T-helper 2 cell treated with Interferon-gamma antibody and Interleukin-4, amounts not matched to agents 5 μg/mL and 100 μg/mL, for 36 hours (primary cell): Measurements from ENCODE around the gene ITGA11.

Source experiments
- DNase-seq: peaks from one replicate; pipeline ENCODE4 v3.0.0; 2021; ENCODE audit warnings: low spot score
- H3K27ac Mint-ChIP-seq: one replicate; pipeline ENCODE4 v1.8.0; 2021; ENCODE audit warnings: mild to moderate bottlenecking, mixed read lengths
- H3K27me3 Mint-ChIP-seq: one replicate; pipeline ENCODE4 v1.8.0; 2021; ENCODE audit warnings: low read depth, mixed read lengths
- H3K36me3 Mint-ChIP-seq: one replicate; pipeline ENCODE4 v1.8.0; 2021; ENCODE audit warnings: low read depth, mixed read lengths
- H3K4me1 Mint-ChIP-seq: one replicate; pipeline ENCODE4 v1.8.0; 2021; ENCODE audit warnings: low read depth, mixed read lengths
- H3K4me3 Mint-ChIP-seq: one replicate; pipeline ENCODE4 v1.8.0; 2022; ENCODE audit warnings: mild to moderate bottlenecking, moderate library complexity, mixed read lengths
- H3K9me3 Mint-ChIP-seq: one replicate; pipeline ENCODE4 v1.8.0; 2021; ENCODE audit warnings: mixed read lengths

Gene ITGA11

DNA sequence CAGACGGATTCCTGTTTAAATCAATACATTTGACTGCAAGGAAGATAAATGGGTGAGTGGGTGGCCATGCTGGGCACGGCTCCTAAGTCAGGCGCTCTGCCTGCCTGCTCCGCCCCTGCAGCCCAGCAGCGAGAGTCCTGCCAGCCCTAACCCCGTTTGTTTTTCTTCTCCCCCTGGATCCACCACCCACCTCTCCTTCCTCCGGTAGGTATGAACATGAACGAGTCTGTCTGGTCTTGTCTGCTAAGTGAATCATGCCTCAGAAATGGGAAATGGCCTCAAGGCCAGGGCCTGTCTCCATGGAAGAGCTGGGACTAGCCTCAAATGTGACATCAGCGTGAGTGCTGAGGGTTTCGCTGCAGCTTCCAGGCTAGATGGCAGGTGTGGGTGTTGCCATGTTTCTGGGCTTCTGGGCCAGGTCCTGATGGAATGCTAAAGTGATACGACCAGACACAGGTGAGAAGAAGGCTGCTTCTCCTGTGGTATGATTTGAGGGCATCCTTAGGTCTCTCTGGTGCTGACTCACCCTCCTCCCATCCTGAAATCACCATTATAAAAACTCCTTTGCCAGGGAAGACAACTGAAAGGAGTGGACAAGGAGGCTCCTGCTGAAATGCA is 160.0 kb downstream of the ITGA11 start:
- H3K9me3 Mint-ChIP-seq = no peaks in the 10 kb centered on the region
- H3K27ac Mint-ChIP-seq = no peak overlapping the region
- no peaks in the 10 kb centered on the region for H3K36me3 Mint-ChIP-seq
- peaks cover 26% of the 10 kb centered on the region for H3K27me3 Mint-ChIP-seq
- H3K4me1 Mint-ChIP-seq = peaks cover 8% of the 10 kb centered on the region
- H3K4me3 Mint-ChIP-seq = no peak overlapping the region
- DNase-seq = no peak

DNA sequence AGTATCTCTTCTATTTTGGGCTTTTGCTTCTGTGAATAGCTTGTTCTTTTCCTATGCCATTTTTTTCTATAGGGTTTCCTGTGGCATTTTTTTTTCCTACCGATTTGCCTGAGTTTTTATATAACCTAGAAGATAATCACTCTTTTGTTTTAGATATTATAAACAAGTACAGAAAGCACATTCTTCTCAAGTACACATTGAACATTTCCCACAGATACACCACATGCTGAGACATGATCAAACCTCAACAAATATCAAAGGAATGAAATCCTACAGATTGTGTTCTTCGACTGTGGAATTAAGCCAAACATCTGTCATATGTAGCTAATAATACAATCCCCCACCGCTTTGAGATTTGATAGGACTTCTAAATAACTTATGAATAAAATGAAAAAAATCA is 163.6 kb downstream of the ITGA11 start:
- no peak for DNase-seq
- no peaks in the 10 kb centered on the region for H3K4me1 Mint-ChIP-seq
- H3K36me3 Mint-ChIP-seq = no peaks in the 10 kb centered on the region
- no peaks in the 10 kb centered on the region for H3K9me3 Mint-ChIP-seq
- H3K27me3 Mint-ChIP-seq = peaks cover 48% of the 10 kb centered on the region
- H3K4me3 Mint-ChIP-seq = no peak overlapping the region
- H3K27ac Mint-ChIP-seq = no peak overlapping the region

DNA sequence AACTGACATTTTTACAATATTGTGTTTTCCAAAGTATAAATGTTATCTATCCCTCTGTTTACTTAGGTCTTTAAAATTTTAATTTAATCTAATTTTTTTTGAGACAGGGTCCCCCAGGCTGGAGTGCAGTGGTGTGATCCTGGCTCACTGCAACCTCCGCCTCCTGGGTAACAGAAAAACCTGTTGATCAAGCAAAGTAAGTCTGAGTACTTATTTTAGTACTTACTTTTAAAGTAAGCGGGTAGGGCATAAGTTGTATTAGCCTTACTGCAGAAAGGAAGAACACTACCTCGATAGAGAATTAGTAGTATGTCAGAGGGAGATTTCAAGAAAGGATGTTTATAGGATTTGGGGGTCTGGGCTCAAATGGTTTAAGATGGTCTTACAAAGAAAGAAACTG is 166.3 kb downstream of the ITGA11 start:
- H3K27ac Mint-ChIP-seq = no peak overlapping the region
- DNase-seq = no peak
- H3K36me3 Mint-ChIP-seq = no peaks in the 10 kb centered on the region
- no peaks in the 10 kb centered on the region for H3K4me1 Mint-ChIP-seq
- H3K27me3 Mint-ChIP-seq = peaks cover 56% of the 10 kb centered on the region
- H3K4me3 Mint-ChIP-seq = no peak overlapping the region
- H3K9me3 Mint-ChIP-seq = no peaks in the 10 kb centered on the region

DNA sequence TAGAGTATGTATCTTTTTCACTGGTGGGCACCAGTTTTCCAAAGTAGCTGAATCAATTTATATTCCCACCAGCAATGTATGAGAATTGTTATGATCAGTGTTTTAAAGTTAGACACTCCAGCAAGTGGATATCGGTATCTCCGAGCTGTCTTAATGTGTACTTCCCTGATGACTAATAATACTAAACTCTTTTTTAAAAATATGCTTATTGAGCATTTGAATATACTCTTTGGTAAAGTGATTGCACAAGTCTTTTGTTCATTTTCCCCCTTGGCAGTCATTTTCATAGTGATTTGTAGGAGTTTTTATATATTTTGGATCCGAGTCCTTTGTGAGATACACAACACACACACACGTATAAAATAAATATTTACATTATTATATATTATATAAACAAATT is 166.9 kb downstream of the ITGA11 start:
- H3K4me1 Mint-ChIP-seq = no peaks in the 10 kb centered on the region
- H3K27me3 Mint-ChIP-seq = peaks cover 56% of the 10 kb centered on the region
- no peak overlapping the region for H3K4me3 Mint-ChIP-seq
- no peak overlapping the region for H3K27ac Mint-ChIP-seq
- no peaks in the 10 kb centered on the region for H3K9me3 Mint-ChIP-seq
- no peaks in the 10 kb centered on the region for H3K36me3 Mint-ChIP-seq
- no peak for DNase-seq

DNA sequence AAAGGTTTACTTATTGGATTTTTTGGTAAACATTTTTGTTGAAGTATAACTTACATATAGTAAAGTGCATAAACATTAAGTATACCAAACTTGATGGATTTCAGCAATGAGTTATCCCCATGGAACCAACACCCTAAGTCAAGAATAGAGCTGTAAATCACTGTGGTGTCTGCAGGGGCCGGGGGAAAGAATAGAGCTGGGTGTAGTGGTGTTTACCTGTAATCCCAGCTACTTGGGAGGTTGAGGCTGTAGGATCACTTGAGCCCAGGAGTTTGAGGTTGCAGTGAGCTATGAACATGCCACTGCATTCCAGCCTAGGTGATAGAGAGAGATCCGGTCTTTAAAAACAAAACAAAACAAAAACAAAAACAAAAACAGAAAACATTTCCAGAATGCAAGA is 167.7 kb downstream of the ITGA11 start:
- Mint-ChIP-seq H3K4me1 (peaks cover 2% of the 10 kb centered on the region), H3K9me3 (no peaks in the 10 kb centered on the region), H3K27ac (no peak overlapping the region), H3K4me3 (no peak overlapping the region), H3K36me3 (no peaks in the 10 kb centered on the region), H3K27me3 (peaks cover 52% of the 10 kb centered on the region)
- no peak for DNase-seq

DNA sequence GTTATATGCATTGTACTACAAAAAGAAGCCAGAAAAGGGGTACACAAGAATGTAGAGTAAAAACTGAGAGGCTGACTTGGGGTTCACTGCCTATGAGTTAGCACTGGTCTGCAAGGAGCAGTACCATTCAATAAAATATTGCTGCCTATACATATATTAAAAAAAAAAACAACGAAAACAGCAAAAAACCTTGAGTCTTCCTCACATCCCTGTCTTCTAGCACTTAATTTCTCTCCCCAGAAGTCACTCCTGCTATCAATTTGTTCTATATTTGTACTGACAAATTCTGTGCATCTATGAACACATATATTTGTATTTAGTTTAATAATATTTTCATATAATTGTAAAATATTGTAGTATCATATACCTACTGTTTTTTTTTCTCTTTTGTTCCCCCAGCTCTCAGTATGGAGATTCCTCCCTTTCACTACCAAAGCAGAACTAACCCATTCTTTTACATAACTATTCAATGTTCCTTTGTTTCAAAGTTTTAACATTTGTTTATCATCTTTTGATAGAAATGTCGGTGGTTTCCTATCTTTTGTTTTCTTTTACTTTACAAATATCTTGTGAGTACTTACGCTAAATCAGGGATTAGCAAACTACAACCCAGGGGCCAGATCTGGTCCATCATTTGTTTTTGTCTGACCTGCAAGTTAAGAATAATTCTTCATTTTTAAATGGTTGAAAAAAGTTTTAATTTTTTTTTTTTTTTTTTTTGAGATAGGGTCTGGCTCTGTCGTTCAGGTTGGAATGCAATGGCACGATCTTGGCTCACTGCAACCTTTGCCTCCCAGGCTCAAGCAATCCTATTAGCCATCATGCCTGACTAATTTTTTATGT is 169.2 kb downstream of the ITGA11 start:
- H3K4me3 Mint-ChIP-seq = no peak overlapping the region
- no peaks in the 10 kb centered on the region for H3K9me3 Mint-ChIP-seq

DNA sequence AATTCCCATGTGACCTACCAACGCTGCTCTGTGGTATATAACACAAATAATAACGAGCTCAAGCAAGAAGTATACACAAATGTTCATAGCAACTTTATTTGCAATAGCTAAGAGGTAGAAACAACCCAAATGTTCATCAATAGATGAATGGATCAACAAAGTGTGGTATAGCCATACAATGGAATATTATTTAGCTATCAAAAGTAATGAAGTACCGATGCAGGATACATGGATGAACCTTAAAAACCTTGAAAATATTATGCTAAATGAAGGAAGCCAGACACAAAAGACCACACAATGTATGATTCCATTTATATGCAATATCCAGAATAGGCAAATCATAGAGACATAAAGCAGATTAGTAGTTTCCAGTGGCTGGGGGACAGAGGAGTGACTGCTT is 170.0 kb downstream of the ITGA11 start:
- H3K4me3 Mint-ChIP-seq = no peak overlapping the region
- no peak for DNase-seq
- peaks cover 6% of the 10 kb centered on the region for H3K4me1 Mint-ChIP-seq
- peaks cover 33% of the 10 kb centered on the region for H3K27me3 Mint-ChIP-seq
- H3K9me3 Mint-ChIP-seq = no peaks in the 10 kb centered on the region
- no peak overlapping the region for H3K27ac Mint-ChIP-seq
- no peaks in the 10 kb centered on the region for H3K36me3 Mint-ChIP-seq

More for the DNA sequence above, 169.2 kb downstream of the ITGA11 start:
- H3K27ac Mint-ChIP-seq = no peak overlapping the region
- H3K27me3 Mint-ChIP-seq = peaks cover 41% of the 10 kb centered on the region
- no peaks in the 10 kb centered on the region for H3K36me3 Mint-ChIP-seq
- peaks cover 6% of the 10 kb centered on the region for H3K4me1 Mint-ChIP-seq
- DNase-seq = no peak

DNA sequence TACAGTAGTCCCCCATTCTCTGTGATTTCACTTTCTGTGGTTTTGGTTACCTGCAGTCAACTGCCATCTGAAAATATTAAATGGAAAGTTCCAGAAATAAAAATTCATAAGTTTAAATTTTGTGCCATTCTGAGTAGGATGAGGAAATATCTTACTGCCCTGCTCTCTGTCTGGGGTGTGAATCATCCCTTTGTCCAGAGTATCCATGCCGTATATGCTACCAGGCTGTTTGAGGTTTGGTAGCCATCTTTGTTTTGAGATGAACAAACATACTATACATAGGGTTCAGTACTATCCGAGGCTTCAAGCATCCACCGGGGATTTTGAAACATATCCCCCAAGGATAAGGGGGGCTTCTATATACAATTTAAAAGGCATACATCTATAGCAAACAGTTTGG is 170.7 kb downstream of the ITGA11 start:
- H3K4me1 Mint-ChIP-seq = peaks cover 6% of the 10 kb centered on the region
- H3K27me3 Mint-ChIP-seq = peaks cover 31% of the 10 kb centered on the region
- no peak overlapping the region for H3K27ac Mint-ChIP-seq
- no peaks in the 10 kb centered on the region for H3K9me3 Mint-ChIP-seq
- no peaks in the 10 kb centered on the region for H3K36me3 Mint-ChIP-seq
- no peak for DNase-seq
- H3K4me3 Mint-ChIP-seq = no peak overlapping the region

DNA sequence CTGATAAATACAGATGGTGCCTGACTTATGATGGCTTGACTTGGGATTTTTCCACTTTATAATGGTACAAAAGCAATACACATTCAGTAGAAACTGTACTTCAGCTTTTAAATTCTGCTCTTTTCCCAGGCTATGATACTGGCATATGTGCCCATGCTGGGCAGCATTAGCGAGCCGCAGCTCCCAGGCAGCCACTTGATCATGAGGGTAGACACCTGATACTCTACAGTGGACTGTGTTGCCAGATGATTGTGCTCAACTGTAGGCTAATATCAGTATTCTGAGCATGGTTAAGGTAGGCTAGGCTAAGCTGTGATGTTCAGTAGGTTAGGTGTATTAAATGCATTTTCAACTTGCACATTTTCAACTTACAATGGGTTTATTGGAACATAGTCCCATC is 172.1 kb downstream of the ITGA11 start:
- no peak overlapping the region for H3K4me3 Mint-ChIP-seq

DNA sequence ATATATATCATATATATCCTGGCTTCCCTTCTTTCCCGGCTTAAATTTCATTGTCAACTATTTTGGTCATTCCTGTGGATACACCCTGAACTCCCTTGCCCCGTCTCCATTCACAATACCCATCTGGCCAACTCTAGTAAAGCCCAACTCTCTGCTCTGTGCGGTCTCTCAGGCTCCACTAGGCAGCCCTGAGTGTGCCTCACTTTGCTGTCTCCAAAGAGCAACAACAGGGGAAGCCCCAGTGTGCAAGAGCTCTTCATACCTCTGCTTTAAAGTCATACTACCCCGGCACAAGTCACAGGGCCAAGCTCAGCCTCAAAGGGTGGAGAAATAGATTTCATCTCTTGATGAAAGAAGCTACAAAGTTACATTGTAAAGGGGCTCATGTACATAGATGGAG is 173.3 kb downstream of the ITGA11 start:
- peaks cover 9% of the 10 kb centered on the region for H3K4me1 Mint-ChIP-seq
- no peak for DNase-seq
- no peaks in the 10 kb centered on the region for H3K9me3 Mint-ChIP-seq

More for the DNA sequence above, 172.1 kb downstream of the ITGA11 start:
- Mint-ChIP-seq H3K4me1 (peaks cover 6% of the 10 kb centered on the region), H3K36me3 (no peaks in the 10 kb centered on the region), H3K27me3 (peaks cover 26% of the 10 kb centered on the region), H3K9me3 (no peaks in the 10 kb centered on the region), H3K27ac (no peak overlapping the region)
- DNase-seq = no peak

DNA sequence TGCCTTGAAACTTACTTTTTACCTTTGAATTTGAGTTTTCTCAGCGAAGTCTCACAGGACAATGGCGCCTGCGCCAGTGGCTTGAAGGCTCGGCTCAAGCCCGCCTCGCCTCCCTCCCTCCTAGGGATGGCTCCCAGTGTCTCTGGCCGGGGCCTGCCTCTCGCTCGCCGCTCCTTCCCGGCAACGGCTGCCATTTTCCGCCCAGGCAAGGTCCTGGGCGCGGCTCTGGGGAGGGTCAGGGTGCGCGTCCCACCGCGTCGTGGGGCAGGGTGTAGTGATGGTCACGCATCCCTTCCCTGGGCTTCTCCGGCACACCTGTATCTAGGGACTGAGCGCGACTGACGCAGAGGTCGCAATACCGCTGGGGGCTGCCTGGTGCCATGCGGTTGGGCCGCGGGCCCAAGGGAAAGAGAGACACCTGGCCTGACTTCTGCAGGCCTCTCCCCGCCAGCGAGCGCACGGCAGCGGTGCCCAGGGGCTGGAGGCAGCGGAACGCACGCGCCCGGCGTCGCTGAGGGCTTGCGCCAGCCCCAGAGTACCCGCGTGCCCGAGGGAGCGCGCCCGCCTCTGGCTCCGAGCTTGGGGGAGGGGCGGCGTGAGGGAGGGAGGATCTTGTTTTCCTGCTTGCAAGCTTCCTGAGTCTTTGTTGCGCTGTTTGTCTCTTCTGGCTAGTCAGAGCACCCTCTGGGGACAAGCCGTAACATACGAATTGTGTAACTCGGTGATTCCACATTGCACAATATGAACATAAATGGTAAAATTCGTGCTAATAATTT is 175.1 kb downstream of the ITGA11 start:
- peaks cover 17% of the 10 kb centered on the region for H3K27me3 Mint-ChIP-seq
- H3K27ac Mint-ChIP-seq = no peak overlapping the region
- H3K4me3 Mint-ChIP-seq = peak overlapping the region; percentile 67
- H3K4me1 Mint-ChIP-seq = peaks cover 10% of the 10 kb centered on the region
- no peaks in the 10 kb centered on the region for H3K9me3 Mint-ChIP-seq
- no peaks in the 10 kb centered on the region for H3K36me3 Mint-ChIP-seq
- DNase-seq = peak; percentile 61

More for the DNA sequence above, 173.3 kb downstream of the ITGA11 start:
- H3K27me3 Mint-ChIP-seq = peaks cover 21% of the 10 kb centered on the region
- H3K27ac Mint-ChIP-seq = no peak overlapping the region
- H3K4me3 Mint-ChIP-seq = no peak overlapping the region
- H3K36me3 Mint-ChIP-seq = no peaks in the 10 kb centered on the region

DNA sequence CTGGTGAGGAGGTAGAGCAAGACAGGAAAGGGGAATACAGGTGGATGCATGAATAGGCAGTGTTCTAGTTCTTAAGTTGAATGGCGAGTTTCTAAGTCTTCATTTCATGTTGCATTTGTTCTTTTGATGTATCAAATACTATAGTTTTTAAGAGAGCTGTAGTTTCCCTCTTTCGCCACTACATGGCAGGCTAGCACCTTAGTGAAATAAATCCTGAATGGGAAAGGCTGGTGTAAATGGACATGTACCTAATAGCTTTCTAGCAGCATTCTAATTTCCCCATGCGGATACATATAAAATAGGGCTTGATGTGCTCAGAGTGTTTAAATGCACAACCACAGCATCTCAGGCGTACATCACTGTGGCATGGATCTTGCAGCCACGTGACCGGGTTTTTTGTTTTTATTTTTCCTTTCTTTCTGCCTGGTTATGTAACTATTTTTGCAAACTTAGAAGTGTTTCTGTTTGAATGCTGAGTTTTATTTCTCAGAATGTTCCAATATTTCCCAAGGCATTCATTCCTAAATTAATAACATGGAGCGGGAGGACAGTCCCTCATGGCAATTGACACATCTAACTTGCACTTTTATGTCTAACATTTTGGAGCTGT is 178.9 kb downstream of the ITGA11 start:
- Mint-ChIP-seq H3K9me3 (no peaks in the 10 kb centered on the region), H3K27ac (no peak overlapping the region), H3K4me3 (no peak overlapping the region), H3K27me3 (peaks cover 24% of the 10 kb centered on the region), H3K4me1 (peaks cover 4% of the 10 kb centered on the region), H3K36me3 (no peaks in the 10 kb centered on the region)
- peak; percentile 27 for DNase-seq

DNA sequence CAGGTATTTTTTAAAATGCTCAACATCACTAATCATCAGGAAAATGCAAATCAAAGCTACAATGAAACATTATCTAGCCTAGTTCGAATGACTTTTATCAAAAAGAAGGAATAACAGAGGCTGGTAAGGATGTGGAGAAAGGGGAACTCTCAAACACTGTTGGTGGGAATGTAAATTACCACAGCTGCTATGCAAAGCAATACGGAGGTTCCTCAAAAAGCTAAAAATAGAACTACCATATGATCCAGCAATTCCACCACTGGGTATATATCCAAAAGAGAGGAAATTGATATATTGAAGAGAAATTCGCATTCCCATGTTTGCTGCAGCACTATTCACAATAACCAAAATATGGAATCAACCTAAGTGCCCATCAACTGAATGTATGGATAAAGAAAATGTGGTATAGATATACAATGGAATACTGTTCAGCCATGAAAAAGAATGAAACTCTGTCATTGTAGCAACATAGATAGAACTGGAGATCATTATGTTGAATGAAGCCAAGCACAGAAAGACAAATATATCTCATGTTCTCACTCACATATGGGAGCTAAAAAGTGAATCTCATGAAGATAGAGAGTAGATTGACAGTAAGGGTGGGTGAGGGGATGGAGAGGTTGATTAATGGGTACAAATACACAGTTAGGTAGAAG is 182.8 kb downstream of the ITGA11 start:
- no peak overlapping the region for H3K4me3 Mint-ChIP-seq
- H3K4me1 Mint-ChIP-seq = peaks cover 2% of the 10 kb centered on the region

More for the DNA sequence above, 182.8 kb downstream of the ITGA11 start:
- Mint-ChIP-seq H3K9me3 (peaks cover 8% of the 10 kb centered on the region), H3K27me3 (peaks cover 28% of the 10 kb centered on the region), H3K27ac (no peak overlapping the region), H3K36me3 (no peaks in the 10 kb centered on the region)
- DNase-seq = no peak
